Head of caudate nucleus (tissue), 42 donors: ENCODE results near the gene FAM111B.
"Not testable (repeated sequence)": the region's sequence is repeated elsewhere in the genome, so short reads cannot be mapped to it uniquely, and the experiment has no call there.

ENCODE experiments used
- DNase-seq, 42 donors: peaks; one replicate each; pipeline versions ENCODE4 v3.0.0 to v3.0.0-alpha.2; 2020 to 2021; ENCODE audit warnings: mixed read lengths in 7 of 42
- intact Hi-C: fragments of 100-400 bp; cut with DNase I; formaldehyde crosslinking; loops from one replicate; pipeline ENCODE4 v1.15.0; 2022

Gene FAM111B

DNA sequence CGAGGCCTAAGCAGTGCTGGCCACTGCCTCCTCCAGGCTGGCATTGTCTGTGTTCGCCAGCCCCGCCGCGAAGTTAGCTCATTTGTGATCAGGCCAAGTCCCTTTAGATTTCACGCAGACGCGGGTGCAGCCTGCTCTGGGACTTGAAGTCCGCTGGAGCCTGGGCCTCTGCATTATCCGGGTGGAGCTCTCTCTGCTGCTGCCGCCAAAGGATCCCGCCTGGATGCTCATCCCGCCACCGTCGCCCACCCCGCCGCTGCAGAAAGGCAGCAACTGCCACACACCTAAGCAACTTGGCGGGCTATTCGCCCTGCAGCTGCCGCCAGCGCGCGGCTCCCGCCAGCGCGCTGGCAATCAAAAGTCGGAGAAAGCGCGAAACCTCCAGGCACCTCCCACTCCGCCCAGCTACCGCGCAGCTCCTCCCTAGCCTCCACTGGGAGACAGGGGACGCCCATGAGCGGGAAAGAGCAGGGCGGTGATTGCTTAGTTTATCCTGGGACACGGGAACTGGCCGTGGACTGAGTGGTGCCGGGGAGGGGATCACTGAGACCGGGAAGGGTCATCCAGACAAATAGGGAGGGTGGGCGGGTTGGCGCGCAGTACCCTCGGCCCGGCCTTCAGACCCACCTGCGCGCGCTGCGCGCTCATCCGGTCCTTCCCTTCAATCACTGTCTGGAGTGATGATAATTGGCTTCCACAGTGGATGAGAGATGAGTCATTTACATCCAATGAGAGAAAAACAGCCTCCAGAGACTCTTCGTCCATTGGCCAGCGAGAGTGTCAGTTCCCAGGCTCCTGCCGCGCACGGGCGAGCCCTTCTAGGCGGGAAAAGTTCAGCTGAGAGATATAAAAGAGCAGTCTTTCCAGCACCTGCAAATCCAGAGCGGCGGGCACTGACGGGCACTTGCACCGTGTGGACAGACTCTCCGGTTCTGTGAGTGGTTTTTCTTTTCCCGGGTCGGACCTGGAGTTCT lies at the start of gene FAM111B:
TSS of gene FAM111B (plus strand) at position 875 of the 974 bp plus-strand sequence. CDS start 2,389 bp downstream, outside the sequence.
- intact Hi-C loops = no loop called here
- peak; percentile 70 to 94 (median 84) for DNase-seq

DNA sequence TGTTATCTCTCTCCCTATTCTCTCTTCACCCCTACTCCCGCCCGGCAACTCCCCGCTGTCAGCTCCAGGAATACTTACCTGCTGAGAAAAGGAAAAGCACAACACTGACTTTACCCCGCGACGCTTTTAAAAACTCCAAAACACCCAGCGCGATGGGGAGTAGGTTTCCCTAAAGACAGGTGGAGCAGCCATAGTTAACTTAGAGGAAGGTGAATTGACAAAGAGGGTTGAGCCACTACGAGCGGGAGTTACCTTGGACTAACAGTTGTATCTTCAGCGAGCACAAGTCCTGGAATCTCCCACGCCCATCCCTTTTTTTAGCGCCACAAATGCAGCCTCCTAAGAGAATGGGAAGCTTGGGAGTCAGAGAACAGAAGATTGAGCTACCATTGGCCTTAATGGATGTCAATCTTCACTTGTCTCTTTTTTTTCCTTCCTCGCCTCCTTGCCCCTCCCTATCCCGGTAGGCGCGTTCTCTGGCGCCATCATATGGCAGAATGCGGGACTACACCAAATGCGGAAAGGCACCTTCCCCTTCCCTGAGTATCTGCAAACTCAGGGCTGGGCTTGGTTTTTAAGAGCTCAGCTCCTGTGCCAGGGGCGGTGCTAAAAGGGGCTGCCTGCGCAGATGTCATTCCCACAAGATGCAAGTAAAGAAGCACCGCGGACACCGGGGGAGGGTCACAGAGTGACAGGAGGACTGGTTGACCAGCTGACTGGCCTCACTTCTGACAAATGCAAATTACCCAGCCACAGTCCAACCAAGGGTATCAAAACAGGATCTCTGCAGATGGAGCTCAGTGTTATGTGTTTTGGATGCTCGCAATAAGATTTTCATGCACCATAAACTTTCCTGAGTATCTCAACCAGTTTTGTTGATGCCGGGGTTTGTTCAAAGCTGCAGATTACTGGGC lies 48.7 kb upstream of the FAM111B start:
- intact Hi-C loops = not testable (repeated sequence)
- peak; percentile 22 to 88 (median 73) for DNase-seq

DNA sequence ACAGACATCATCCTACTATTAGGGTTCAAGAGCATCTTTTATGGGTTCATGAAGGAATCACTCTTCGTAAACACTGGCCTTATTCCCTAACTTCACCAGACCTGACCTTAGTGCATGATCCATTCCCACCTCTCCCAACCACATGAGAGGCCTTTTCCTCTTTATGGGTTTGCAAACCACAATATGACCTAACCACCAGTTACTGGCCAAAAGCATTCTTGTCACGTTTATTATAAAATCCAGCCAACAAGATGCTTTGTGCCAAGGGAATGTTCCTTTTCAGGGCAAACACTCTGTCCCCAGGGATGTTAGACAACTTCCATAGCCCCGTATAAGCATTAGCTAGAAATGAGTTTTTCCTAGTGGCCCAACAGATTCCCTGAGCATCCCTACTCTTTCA lies 46.9 kb upstream of the FAM111B start:
- DNase-seq, intact Hi-C loops: not testable (repeated sequence)

- peak in 1 of 42 donors; percentile 36 for DNase-seq
Observed at GRCh38 chr11:59062602-59063529, 44.2 kb upstream of the FAM111B start.

GRCh38 chr11:59063996-59064727 lies 42.9 kb upstream of the FAM111B start:
- intact Hi-C loops, DNase-seq: not testable (repeated sequence)

More at GRCh38 chr11:59062602-59063529, 44.2 kb upstream of the FAM111B start:
- intact Hi-C loops = no loop called here

DNA sequence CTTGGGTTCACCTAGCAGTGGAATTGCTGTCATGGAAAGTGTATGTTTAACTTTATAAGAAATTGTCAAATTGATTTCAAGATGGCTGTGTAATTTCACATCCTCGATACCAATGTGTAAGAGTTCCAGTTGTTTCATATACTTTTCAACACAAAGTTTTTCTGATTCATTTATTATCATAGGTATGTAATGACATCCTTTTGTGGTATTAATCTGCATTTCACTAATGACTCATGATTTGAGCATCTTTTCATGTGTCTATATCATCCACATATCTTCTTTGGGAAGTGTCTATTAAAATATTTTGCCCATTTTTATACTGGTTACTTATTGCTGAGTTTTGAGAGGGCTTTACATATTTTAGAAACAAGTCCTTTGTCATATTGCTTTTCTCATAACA lies 38.0 kb upstream of the FAM111B start:
- intact Hi-C loops = no loop called here
- DNase-seq = no peak

DNA sequence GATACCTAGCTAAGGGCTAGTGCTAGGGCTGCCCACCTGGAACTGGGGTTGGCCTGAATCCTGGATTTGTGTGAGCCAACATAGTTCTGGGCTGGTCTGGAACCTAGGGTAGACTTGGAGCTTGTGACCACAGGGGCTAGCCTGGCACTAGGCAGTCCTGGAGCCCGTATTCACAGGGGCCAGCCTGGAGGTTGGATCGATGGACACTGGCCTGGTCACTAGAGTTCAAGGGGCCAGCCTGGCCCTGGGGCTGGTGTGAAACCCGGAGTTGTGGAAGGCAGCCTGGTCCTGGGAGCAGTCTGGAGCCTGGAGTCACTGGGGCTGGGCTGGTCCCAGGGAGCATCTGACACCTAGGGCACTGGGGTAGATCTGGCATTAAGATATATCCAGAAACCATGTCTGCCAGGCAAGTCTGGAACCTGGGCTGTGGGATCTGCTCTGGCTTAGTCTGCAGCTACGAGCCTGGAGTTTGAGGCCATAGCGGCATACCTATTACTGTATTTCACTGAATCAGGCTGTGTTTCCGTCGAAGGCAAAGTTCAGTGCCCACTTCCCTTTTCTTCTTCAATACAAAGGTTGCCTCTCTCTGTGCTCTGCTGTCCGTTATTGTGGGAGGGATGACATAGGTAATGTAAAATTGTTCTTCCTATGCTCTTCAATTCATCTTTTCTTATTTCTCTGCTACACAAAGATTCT lies 30.0 kb upstream of the FAM111B start:
- intact Hi-C loops = no loop called here
- DNase-seq = no peak

DNA sequence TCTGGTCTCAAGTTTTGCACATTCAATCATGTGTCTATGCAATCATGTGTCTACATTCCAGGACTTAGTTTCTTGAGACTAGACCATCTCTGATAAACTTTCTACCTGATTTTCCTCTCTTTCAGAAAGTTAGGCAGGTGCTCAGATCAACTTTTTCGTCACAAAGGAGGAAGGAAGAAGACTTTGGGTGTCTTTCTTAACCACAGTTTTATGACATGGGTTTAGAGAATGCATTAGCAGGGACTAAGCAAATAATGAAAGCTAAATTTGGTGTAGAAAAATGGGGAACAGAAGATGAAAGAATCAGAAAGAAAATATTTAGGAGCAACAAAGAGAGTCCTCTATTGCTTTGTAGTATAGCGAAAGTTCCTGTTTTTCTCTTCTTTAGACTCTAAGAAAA lies 28.6 kb upstream of the FAM111B start:
- intact Hi-C loops = no loop called here
- DNase-seq = no peak

GRCh38 chr11:59079086-59079485 lies 28.0 kb upstream of the FAM111B start:
- no peak for DNase-seq
- intact Hi-C loops = no loop called here

DNA sequence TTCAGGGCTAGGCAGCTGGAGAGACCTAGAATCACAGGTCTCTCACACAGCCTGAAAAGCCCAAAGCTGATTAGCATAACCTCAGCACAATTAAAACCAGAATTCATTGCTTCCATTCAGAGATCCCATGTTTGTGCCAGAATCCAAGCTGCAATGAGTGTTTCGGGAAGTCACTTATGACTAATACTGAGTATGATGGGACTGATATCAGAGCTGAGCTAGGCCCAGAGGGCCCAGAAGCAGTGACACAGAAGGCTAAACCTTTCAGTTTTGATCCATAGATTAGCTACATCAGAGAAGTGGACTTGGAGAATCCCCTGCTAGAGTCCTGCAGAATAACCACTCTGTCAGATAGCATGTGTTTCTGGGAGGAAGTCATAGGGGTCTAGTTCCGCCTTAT lies 26.6 kb upstream of the FAM111B start:
- DNase-seq, intact Hi-C loops: not testable (repeated sequence)

GRCh38 chr11:59081430-59082020 lies 25.5 kb upstream of the FAM111B start:
- DNase-seq, intact Hi-C loops: not testable (repeated sequence)

GRCh38 chr11:59086007-59086406 lies 21.0 kb upstream of the FAM111B start, which contains the start of gene GLYATL1B:
Gene GLYATL1B, plus strand, starts transcription at chr11:59086307. Its CDS starts 0 bp downstream, at chr11:59086307.
- DNase-seq, intact Hi-C loops: not testable (repeated sequence)

GRCh38 chr11:59088162-59088561 lies 18.9 kb upstream of the FAM111B start:
- intact Hi-C loops = no loop called here
- no peak for DNase-seq

DNA sequence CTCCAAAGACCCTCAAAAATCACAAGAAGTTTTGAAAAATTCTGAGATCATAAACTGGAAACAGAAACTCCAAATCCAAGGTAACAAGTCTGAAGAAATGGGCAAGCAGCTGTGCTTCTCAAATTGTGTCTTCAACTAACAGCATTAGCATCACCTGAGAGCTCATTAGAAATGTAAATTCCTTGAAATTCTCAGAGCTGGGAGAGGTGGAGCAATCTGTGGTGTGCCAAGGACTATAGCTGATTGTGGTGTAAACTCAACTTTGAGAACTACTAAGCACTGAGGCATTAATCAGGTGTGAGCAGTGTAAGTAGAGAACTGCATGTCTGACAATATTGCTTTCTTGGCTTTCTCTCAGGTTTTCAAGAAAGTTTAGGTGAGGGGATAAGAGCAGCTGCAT lies 13.5 kb upstream of the FAM111B start:
- DNase-seq, intact Hi-C loops: not testable (repeated sequence)

GRCh38 chr11:59095225-59095624 lies 11.8 kb upstream of the FAM111B start:
- intact Hi-C loops, DNase-seq: not testable (repeated sequence)

GRCh38 chr11:59095972-59096575 lies 11.0 kb upstream of the FAM111B start:
- intact Hi-C loops, DNase-seq: not testable (repeated sequence)
